Measurements from ENCODE around the gene FBXO46.
"Not testable (repeated sequence)": the region's sequence is repeated elsewhere in the genome, so short reads cannot be mapped to it uniquely, and the experiment has no call there.

The FBXO46 gene

GRCh38 chr19:45720065-45720464, 10.6 kb downstream of the FBXO46 start:
- not testable (repeated sequence) for DNase-seq (ENCODE audit: low spot score)

GRCh38 chr19:45717983-45718650, 12.6 kb downstream of the FBXO46 start:
- DNase-seq (ENCODE audit: low spot score), result no peak

GRCh38 chr19:45717131-45717982, 13.3 kb downstream of the FBXO46 start:
- DNase-seq (ENCODE audit: low spot score), result peak; percentile 99

DNA sequence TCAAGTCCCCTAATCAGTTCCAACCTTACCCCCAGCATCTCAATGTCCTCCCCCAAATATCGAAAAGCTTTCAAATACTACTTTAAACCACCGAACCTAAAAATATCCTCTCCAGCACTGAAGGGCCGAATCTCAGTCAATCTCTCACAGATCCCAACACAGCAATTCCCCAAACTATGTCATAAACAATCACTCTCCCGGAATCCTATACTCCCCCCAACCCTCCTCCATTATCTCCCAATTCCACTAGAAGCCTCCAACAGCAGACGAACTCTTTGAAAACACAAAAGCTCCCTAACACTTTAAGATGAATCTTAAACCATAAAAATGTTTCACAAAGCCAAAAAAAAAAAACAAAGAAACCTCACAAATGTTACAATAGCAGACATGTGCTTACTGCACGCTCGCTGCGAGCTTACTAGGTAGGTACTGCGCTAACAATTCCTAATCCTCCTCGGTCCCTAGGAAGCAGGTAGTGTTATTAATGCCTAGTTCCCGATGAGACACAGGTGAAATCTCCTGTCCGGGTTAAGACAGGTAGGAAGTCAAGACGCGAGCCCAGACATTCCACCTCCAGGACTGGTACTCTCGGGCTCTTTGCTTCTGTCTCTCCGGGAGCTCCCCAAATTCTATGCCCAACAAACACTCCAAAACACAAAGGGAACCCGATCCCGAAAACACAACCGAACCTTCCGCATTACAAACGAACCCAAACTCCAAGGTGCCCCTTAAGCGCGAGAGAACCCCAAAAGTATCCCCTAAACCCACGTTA, 14.2 kb downstream of the FBXO46 start:
- peak; percentile 15 for DNase-seq (ENCODE audit: low spot score)

DNA sequence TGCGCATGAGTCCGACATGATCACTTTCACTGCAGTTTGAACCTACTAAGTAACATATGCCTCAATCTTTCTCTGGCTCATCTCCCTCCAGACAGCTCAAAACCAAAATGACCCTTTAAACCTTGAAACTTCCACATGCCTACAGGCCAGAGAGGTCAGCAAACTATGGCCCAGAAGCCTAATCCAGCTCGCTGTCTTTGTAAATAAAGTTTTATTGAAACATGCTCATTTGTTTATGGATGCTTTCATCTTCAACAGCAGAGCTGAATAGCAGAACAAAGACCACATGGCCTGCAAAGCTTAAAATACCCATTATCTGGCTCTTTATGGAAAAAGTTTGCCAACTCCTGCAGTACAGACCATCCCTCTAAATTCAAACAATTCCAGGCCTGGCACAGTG, 15.6 kb downstream of the FBXO46 start:
- no peak for DNase-seq (ENCODE audit: low spot score)

DNA sequence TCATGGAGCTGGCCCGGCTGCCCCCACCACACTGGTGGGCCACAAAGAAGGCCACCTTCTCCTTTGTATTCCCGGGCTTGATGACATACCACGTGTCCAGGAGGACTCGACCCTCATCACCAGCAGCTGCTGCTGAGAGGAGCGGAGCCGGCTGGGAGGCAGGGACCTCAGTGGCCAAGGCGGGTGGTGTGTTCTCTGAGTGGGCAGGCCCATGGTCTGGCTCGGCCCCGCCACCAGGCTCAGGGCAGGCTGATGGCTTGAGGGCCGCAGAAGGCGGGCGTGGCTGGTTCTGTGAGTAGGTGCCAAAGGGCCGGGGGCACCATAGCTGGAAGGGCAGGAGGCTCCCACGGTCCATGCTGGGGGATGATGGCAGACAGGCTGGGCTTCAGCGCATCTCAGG, 17.6 kb downstream of the FBXO46 start:
- no peak for DNase-seq (ENCODE audit: low spot score)

GRCh38 chr19:45712699-45713067, 18.0 kb downstream of the FBXO46 start:
- no peak for DNase-seq (ENCODE audit: low spot score)

- DNase-seq (ENCODE audit: low spot score), result no peak
These were observed 18.6 kb downstream of the FBXO46 start for GRCh38 chr19:45711851-45712698.

DNA sequence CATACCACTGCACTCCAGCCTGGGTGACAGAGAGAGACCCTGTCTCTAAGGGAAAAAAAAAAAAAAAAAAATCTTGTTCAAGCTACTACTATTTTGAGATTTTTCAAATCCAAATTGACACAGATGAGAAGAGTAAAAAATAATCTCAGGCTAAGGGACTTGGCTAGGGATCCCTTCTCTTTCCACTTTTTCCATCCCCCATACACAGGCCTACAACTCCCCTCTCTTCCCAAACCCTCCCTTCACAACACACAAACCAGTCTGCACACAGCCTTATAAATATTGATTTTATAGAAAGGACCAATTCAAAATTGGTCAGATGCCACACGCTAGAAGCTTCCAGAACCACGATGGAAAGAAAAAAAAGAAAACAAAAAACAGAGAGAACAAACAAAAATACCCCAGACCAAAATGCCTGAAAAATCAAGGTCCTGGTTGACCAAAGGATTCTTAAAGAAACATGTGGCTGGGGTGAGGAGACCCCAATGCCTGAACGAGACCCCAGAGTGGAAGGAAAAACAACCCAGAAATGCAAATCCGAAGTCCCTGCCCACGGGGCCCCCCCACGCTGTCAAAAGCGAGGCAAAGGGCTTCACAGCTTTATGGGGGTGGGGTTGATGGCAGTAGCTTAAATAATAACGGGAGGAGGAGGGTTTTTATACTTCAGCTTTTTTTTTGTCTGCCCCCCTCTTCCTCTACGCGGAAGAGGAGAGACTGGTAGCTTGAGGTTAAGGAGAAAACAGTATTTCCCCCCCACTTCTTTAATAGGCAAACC, 20.2 kb downstream of the FBXO46 start:
- DNase-seq (ENCODE audit: low spot score), result no peak

GRCh38 chr19:45705710-45706415, 24.8 kb downstream of the FBXO46 start:
- no peak for DNase-seq (ENCODE audit: low spot score)

DNA sequence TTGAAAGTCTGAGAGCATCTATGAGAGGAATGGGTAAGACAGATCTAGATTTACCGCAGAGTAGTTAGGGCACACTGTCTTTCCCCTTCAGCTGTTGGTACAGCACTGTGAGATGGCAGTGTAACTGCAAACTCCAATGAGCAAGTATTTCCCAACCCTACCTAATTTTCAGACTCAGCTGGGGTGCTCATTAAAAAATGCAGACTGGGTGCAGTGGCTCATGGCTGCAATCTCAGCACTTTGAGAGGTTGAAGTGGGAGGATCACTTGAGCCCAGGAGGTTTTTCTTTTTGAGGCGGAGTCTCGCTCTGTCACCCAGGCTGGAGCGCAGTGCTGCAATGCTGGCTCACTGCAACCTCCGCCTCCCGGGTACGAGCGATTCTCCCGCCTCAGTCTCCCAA, 25.6 kb downstream of the FBXO46 start:
- no peak for DNase-seq (ENCODE audit: low spot score)

- no peak for DNase-seq (ENCODE audit: low spot score)
These were observed 29.0 kb downstream of the FBXO46 start for GRCh38 chr19:45701676-45702075.

- DNase-seq (ENCODE audit: low spot score), result peak; percentile 77
These were observed 37.4 kb downstream of the FBXO46 start for GRCh38 chr19:45693106-45693788.

GRCh38 chr19:45692187-45693105, 38.2 kb downstream of the FBXO46 start, which contains the start of gene QPCTL:
Gene QPCTL, plus strand, starts transcription at chr19:45692666. Its CDS starts 38 bp downstream, at chr19:45692704.
- DNase-seq (ENCODE audit: low spot score), result peak; percentile 99

DNA sequence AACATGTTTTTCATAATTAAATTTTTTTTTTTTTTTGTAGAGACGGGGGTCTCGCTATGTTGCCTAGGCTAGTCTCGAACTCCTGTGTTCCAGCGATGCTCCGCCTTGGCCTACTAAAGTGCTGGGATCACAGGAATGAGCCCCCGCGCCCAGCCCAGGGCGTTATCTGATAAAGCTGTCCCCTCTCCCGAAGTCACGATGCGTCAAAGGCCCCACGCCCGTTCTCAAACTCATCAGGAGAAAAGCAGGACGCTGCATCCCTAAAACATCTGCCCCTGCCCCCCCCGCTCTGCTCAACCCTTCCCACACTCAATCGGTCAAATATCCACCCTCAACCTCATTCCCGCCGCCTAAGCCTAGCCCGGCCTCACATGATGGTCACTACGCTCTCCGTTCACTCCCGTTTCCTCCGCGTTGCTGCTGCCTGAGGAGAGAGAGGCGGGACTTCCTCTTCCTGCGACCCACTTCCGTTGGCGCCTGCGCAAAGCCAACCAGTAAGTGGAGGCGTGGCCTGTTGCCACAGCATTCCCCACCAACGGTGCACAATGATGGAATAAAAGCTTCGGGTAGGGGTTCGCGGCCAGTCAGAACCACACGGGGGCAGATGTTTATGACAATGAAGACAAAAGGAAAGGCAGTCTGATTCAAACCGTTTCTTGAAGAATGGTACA, 39.0 kb downstream of the FBXO46 start, which contains the start of gene SNRPD2:
Gene SNRPD2, minus strand, starts transcription at position 438 of the 671 bp plus-strand sequence. Its CDS starts 65 bp downstream, at position 373.
- peak; percentile 95 for DNase-seq (ENCODE audit: low spot score)

GRCh38 chr19:45687599-45687998, 43.1 kb downstream of the FBXO46 start:
- no peak for DNase-seq (ENCODE audit: low spot score)

DNA sequence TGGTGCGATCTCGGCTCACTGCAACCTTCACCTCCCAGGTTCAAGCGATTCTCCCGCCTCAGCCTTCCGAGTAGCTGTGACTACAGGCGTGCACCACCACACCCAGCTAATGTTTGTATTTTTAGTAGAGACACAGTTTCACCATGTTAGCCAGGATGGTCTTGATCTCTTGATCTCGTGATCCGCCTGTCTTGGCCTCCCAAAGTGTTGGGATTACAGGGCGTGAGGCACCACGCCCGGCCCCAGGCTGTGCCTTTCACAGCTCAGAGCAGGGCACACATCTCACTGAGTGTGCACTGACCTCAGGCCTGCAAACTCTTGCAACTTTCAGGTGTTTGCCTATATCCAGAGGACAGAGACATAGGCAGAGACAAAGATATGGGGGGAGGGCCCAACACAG, 45.7 kb downstream of the FBXO46 start:
- DNase-seq (ENCODE audit: low spot score), result not testable (repeated sequence)

- no peak for DNase-seq (ENCODE audit: low spot score)
These were observed 47.8 kb downstream of the FBXO46 start for GRCh38 chr19:45682908-45683307.

Measured in activated CD4-positive, alpha-beta T cell treated with anti-CD3 and anti-CD28 coated beads, Interleukin-2, Interleukin-4, amounts not matched to agents 100 ng/mL and 50 ng/mL, durations not matched to agents 16 hours and 8 hours (primary cell).